Stimulated activated naive B cell treated with anti-CD40 and anti-IgM and Interleukin-4, amounts not matched to agents 10 μg/mL and 1 μg/mL and 100 μg/mL, for 72 hours (primary cell): ENCODE data around the gene RALB.
A peak's percentile ranks its signal among the peaks of the same experiment; 100 is the strongest.

Source experiments
- ATAC-seq, 2 donors: fragments of 150-1000 bp; cut with Tn5 transposase; replicated peaks; 2 replicates each; pipeline ENCODE4 v1.10.0; 2021; ENCODE audit warnings: moderate library complexity in 1 of 2
- DNase-seq: peaks from one replicate; pipeline ENCODE4 v3.0.0; 2021
- H3K27ac Mint-ChIP-seq: one replicate; pipeline ENCODE4 v1.8.0; 2022; ENCODE audit warnings: mild to moderate bottlenecking, mixed read lengths
- H3K27me3 Mint-ChIP-seq, 2 donors: one replicate each; pipeline ENCODE4 v1.8.0; 2022; ENCODE audit warnings: mixed read lengths in 2 of 2
- H3K36me3 Mint-ChIP-seq, 2 donors: one replicate each; pipeline ENCODE4 v1.8.0; 2022; ENCODE audit warnings: mixed read lengths in 2 of 2, mild to moderate bottlenecking in 1 of 2
- H3K4me1 Mint-ChIP-seq, 2 donors: one replicate each; pipeline ENCODE4 v1.8.0; 2022; ENCODE audit warnings: mixed read lengths in 2 of 2, mild to moderate bottlenecking in 1 of 2
- H3K4me3 Mint-ChIP-seq, 2 donors: one replicate each; pipeline ENCODE4 v1.8.0; 2022; ENCODE audit warnings: mild to moderate bottlenecking in 2 of 2, mixed read lengths in 2 of 2, moderate library complexity in 1 of 2
- H3K9me3 Mint-ChIP-seq, 2 donors: one replicate each; pipeline ENCODE4 v1.8.0; 2022; ENCODE audit warnings: mixed read lengths in 2 of 2, mild to moderate bottlenecking in 1 of 2

The RALB gene, protein sequence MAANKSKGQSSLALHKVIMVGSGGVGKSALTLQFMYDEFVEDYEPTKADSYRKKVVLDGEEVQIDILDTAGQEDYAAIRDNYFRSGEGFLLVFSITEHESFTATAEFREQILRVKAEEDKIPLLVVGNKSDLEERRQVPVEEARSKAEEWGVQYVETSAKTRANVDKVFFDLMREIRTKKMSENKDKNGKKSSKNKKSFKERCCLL

DNA sequence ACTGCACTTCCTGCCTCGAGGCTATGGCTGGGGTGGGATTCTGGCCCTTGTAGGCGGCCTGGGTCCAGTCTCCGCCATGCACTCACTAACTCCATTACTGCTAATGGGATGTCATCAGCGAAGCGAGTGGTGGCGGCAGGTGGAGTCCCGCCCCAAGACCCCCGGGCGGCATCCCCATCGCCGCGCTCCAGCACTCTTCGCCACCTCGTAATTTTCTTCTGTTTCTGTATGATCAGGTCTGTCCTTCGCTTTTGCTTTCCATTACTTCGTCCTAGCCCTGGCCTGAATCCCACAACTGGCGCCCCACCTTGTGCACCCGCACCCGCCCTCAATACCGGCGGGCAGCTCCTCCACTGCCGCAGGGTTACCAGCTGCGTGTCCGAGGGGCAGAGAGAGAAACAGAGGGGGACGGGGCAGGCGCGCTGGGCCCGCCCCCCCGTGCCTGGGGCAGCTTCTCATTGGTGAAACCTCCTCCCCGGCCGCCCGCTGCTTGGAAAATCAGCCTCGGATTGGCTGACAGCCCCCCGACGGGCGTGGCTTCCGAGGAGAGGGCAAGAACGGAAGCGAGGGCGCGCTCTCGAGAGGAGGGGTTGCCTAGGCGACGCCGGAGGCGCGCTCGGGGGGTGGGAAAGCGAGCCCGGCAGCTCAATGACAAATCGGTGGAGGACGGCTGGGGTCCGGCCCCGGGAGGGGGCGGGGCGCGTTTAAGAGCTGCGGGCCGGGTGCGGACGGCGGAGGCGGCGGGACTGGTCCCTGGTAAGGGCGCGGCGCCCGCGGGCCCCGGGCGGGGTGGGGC, at the start of gene RALB:
Gene RALB (plus strand): TSS at position 628 of the 796 bp plus-strand sequence. CDS start 25,813 bp downstream, outside the sequence.
- Mint-ChIP-seq H3K4me1 (peaks cover 46 to 73% of the 10 kb centered on the region in 2 donors), H3K36me3 (peaks cover 33 to 34% of the 10 kb centered on the region in 2 donors), H3K4me3 (peak within 1 kb of the TSS; percentile 98 to 100), H3K27me3 (peaks cover 6 to 24% of the 10 kb centered on the region in 2 donors), H3K27ac (peak within 1 kb of the TSS; percentile 96), H3K9me3 (peaks cover 3 to 4% of the 10 kb centered on the region in 2 donors)
- DNase-seq (peak; percentile 99), ATAC-seq (peak; percentile 92 to 93)

DNA sequence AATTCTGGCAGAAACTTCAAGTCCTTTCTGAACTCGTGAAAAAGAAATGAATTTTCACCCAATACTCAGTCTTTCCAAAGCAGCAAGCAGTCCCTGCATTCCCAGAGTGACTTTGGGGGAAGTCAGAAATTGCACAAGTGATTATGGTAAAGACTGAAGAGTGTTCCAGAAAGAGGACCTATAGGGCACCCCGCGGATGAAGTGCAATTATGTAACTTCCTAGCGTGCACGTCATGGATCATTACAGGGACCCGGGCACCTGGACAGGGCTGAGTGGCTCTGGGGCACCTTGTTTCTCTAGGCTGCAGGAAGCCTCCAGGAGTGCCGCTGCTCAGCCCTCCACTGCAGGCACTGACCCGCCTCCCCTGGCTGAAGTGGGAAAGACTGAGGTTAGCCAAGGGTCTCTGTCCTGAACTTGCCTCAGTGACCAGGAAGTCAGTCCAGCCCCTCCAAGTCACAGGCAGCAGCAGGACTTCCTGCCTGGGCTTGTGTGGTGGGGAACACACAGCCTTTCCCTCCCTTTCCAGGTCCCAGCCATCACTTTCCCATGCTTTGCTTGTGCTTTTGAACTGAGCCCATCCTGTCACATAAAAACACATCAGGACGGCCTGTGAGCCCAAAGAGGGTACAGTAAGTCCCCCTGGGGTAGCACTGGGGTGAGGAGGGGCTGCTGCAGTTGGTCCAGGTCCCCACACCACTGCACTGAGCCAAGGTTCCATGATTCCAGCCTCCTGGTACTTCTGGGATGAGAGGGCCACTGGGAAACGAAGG, 49.2 kb upstream of the RALB start:
- H3K36me3 Mint-ChIP-seq, result peaks cover 0 to 1% of the 10 kb centered on the region in 2 donors
- H3K27ac Mint-ChIP-seq, result no peak overlapping the region
- ATAC-seq (no peak), DNase-seq (no peak)
- no peak overlapping the region for H3K4me3 Mint-ChIP-seq
- no peaks in the 10 kb centered on the region for H3K4me1 Mint-ChIP-seq
- H3K9me3 Mint-ChIP-seq, result peaks cover 1 to 4% of the 10 kb centered on the region in 2 donors
- H3K27me3 Mint-ChIP-seq, result no peaks in the 10 kb centered on the region

DNA sequence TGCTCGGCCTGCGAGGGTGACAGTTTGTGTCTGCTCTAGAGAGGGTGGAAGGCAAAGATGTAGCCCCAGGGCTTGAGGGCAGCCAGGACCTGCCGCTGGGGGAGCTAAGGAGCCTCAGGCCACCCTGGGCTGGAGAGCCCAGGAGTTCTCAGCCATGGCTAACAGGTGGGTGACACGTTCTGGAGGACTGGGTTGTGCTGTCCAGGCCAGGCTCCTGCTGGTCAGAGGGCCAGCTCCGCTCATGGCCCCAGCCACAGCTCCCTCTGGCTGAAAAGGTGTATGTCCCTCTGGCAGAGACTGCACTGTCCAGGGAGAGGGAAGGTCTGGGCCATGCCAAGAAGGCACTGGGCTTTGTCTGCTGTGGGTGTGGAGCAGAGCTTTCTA, 48.6 kb upstream of the RALB start:
- H3K27ac Mint-ChIP-seq, result no peak overlapping the region
- ATAC-seq (no peak), DNase-seq (no peak)
- no peaks in the 10 kb centered on the region for H3K27me3 Mint-ChIP-seq
- H3K4me3 Mint-ChIP-seq, result no peak overlapping the region
- H3K36me3 Mint-ChIP-seq, result peaks cover 0 to 3% of the 10 kb centered on the region in 2 donors
- H3K9me3 Mint-ChIP-seq, result peaks cover 0 to under 1% of the 10 kb centered on the region in 2 donors
- H3K4me1 Mint-ChIP-seq, result peaks cover 0 to 2% of the 10 kb centered on the region in 2 donors

DNA sequence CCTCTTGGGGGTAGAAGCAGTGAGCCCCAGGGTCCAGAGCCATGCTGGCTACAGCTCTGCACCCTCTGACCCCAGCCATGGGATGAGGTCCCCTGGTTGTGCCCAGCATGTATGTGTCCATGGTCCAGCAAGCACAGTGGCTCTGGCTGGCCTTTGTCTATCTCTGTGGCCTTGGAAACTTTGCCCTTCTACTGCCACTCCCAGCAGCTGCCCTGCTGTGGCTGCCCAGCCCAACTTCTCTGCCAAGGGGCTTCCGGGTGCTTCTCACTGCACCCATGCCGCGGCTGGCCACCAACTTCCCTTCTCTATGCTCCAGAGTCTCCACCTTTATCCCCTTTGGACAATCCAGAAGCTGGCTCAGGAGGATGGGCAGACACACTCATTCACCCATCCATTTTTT, 48.2 kb upstream of the RALB start:
- Mint-ChIP-seq H3K4me1 (peaks cover 0 to 6% of the 10 kb centered on the region in 2 donors), H3K36me3 (peaks cover 3 to 7% of the 10 kb centered on the region in 2 donors), H3K4me3 (no peak overlapping the region), H3K9me3 (no peaks in the 10 kb centered on the region), H3K27ac (no peak overlapping the region), H3K27me3 (no peaks in the 10 kb centered on the region)
- no peak for ATAC-seq
- no peak for DNase-seq

DNA sequence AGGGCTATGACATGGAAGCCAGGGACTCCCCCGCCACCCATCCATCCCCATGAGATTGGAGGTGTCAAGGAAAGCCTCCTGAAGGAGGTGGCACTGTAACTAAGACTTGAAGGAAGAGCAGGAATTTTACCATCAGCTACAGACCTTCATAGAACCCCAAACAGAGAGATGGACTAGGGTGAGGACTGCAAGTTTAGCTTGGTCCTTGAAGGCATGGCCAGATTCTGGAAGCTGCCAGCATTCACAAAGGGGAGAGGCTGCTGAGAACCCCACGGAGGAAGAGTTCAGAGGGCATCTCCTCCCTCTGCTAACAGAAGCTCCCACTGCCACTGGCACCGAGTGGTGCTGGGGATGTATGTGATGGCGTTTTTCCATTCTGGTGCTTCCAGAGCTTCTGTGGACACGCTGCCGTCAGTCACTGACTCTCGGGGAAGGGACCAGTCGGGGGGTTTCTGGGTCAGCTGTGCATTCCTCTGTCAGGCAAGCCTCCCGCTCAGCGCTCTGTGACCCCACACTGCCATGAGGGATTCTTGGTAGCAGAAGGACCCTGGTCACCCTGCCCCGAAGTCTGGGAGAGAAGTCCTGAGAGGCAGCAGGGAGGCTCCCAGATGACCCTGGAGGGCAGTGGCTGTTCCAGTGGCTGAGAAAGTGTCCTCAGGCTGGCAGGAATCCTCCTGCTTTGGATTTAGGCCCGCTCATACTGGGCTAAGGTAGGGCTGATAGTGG, 47.5 kb upstream of the RALB start:
- Mint-ChIP-seq H3K27ac (no peak overlapping the region), H3K27me3 (no peaks in the 10 kb centered on the region), H3K4me3 (no peak overlapping the region), H3K9me3 (no peaks in the 10 kb centered on the region), H3K36me3 (peaks cover 3 to 13% of the 10 kb centered on the region in 2 donors), H3K4me1 (peaks cover 0 to 12% of the 10 kb centered on the region in 2 donors)
- ATAC-seq, result no peak
- DNase-seq, result no peak

DNA sequence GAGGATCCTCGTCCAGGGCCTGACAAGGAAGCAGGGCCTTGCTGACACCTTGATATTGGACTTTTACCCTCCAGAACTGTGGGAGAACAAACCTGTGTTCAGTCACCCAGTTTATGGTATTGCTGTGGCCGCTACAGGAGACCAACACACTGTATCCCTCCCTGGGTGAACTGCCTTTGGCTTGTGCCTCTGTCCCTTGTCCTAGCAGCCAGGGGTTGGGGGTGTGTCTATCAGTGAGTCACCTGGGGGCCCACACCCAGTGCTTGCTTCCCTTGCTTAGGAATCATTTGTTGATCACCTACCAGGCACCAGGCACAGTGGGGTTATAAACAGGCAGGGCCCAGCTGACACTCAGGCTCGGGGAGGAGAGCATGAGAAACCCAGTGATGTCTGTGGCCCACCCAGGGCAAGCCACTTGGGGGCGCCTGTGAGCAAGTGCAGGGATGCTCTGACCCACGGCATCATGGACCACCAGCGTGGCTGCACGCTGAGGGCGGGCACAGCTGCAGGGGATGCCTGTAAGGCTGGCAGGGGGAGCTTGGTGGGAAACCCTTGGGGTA, 46.5 kb upstream of the RALB start:
- Mint-ChIP-seq H3K4me1 (peaks cover 0 to 18% of the 10 kb centered on the region in 2 donors), H3K36me3 (peaks cover 6 to 16% of the 10 kb centered on the region in 2 donors), H3K4me3 (no peak overlapping the region), H3K9me3 (no peaks in the 10 kb centered on the region), H3K27me3 (no peaks in the 10 kb centered on the region), H3K27ac (no peak overlapping the region)
- ATAC-seq (peak; percentile 47 to 64), DNase-seq (no peak)

DNA sequence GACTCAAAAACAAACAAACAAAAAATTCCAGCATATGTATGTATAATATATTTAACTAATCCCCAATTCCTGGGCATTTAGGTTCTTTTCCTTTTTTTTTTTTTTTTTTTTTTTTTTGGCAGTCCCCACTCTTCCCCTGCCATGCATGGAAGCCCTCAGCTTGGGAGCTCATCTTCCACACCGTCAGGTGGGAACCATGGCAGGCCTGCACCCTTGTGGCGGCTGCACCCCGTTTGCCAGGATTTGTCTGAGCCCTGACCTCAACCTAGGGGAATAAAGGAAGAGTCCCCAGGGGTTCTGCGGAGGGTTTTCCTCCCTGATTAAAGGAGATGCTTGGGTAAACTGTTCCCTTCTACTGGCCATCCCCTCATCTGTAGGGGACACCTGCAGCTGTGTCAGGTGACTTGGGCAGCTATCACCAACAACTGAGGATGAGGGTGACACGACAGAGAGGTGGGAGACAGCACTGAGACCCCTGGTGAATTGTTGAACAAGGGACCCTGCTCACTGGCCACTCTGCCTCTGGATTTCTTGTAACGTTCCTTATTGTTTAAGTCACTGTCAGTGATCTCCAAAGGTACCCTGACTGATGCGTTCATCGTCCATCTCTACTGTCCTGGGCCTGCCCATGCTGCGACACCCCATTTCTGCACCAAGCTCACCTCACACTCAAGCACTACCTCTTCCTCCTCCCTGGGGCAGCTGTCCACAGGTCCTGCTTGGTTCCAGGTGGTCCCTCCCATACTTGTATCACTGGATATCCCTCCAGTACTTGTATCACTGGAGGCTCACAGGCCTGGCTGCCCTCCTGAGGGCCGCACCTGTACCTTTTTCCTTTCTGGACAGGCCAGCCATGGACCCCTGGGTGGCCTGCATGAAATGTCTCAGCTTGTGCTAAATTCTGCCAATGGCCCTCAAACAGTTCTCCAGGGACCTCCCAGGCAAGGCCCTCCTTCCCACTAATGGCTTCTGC, 44.0 kb upstream of the RALB start:
- H3K4me1 Mint-ChIP-seq, result peaks cover 0 to 18% of the 10 kb centered on the region in 2 donors
- H3K36me3 Mint-ChIP-seq, result peaks cover 7 to 17% of the 10 kb centered on the region in 2 donors
- H3K4me3 Mint-ChIP-seq, result no peak overlapping the region
- peak overlapping the region; percentile 77 for H3K27ac Mint-ChIP-seq
- no peak for DNase-seq
- ATAC-seq, result no peak
- H3K9me3 Mint-ChIP-seq, result no peaks in the 10 kb centered on the region
- no peaks in the 10 kb centered on the region for H3K27me3 Mint-ChIP-seq

DNA sequence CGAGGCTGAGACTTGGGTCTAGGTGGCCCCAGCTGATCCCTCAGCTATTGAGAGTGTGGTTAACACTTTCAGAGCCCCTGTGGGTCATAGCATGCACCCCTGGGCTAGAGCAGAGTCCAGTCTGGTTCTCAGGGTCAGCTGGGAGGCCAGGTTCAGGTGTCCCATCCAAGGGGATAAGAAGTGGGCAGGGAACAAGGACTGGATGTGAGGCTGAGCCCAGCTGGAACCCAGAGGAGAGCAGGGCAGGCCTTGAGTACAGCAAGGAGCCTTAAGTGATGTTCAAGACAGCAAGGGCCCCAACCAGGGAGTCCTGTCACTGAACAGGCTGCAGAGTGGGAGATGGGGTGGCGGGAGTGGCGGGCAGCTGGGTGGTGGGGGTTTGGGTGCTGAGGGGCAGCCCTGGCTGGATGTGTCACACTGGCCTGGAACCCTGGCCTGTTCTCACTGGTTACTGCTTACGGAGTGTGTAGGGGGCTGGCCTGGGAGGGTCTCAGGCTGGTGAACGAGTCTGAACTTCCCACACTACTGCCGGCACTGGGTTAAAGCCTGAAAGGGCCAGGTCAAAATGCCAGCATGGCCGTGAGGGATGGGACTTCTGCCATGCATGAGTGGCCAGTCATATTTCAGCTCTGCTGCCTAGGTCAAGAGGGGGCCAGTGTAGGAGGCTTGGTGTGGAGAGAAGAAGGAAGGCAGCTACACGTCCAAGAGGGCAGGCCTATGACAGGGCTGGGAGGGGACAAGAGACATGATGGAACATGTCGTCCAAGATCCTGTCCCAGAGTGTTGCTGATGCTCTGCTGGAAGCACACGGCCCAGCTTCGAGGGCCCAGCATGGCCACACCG, 43.0 kb upstream of the RALB start:
- Mint-ChIP-seq H3K36me3 (peaks cover 7 to 17% of the 10 kb centered on the region in 2 donors), H3K27ac (no peak overlapping the region), H3K9me3 (no peaks in the 10 kb centered on the region), H3K4me3 (no peak overlapping the region), H3K27me3 (no peaks in the 10 kb centered on the region), H3K4me1 (peaks cover 0 to 18% of the 10 kb centered on the region in 2 donors)
- no peak for ATAC-seq
- no peak for DNase-seq

DNA sequence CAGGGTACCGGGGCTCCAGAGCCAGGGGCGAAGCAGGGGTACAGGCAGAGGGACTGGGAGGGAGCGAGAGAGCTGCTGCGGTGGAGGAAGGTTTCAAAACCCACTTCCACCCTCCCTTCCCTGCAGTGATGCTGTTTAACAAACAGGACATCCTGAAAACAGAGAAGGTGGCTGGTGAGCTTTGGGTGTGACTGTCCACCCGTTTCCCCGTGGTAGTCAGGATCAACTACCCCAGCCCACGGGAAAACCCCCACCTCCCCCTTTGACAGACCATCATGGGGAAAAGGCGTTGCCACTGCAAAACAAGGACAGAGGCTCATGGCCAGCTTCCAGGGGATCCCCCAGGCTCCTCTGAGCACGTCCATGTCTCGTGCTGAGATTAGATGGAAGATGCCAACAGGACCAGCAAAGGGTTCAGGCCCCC, 42.4 kb upstream of the RALB start:
- Mint-ChIP-seq H3K36me3 (peaks cover 7 to 17% of the 10 kb centered on the region in 2 donors), H3K4me3 (no peak overlapping the region), H3K9me3 (no peaks in the 10 kb centered on the region), H3K27me3 (no peaks in the 10 kb centered on the region), H3K4me1 (peaks cover 0 to 18% of the 10 kb centered on the region in 2 donors), H3K27ac (no peak overlapping the region)
- DNase-seq, result no peak
- ATAC-seq, result peak; percentile 48 to 54

DNA sequence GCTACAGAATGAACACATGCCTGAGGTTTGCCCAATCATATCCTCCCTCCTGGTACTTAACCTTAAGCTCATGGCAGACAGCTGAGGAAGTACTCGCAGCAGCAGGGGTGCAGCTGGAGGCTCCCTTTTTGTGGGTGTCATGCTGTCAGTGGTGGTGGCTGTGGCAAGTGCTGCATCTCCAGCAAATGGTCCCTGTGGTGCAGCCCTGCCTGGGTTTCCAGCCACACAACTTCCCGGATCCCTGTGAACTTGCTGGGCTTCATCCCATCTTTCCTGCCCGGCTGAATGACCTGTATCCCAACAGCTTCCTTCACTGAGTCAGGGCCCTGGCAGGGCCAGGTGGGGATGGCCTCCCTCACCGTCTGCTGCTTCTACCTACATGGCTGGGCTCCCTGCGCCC, 34.5 kb upstream of the RALB start:
- Mint-ChIP-seq H3K27ac (no peak overlapping the region), H3K36me3 (peaks cover 47 to 63% of the 10 kb centered on the region in 2 donors), H3K9me3 (peaks cover 0 to 6% of the 10 kb centered on the region in 2 donors), H3K27me3 (no peaks in the 10 kb centered on the region), H3K4me1 (peaks cover 25 to 39% of the 10 kb centered on the region in 2 donors), H3K4me3 (no peak overlapping the region)
- DNase-seq (no peak), ATAC-seq (no peak)

DNA sequence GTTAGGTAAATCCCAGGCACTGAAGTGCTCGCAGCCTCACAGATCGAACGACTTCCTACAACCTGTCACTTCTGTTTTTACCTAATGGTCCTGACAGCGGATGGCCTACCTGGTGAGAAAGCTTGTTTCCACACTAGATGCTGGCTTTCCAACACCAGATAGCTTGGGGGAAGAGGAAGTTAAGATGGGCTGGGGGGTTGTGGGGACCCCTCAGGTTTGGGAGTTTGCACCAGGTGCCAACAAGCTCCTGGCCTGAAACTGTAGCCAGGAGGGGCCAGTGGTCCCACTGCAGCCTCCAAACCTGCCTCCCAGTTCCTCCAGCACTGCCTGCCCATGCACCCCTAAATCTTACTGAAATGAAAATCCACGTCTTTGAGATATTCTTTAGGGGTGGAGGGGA, 33.4 kb upstream of the RALB start:
- DNase-seq (no peak), ATAC-seq (no peak)
- no peak overlapping the region for H3K4me3 Mint-ChIP-seq
- H3K9me3 Mint-ChIP-seq, result peaks cover 0 to 6% of the 10 kb centered on the region in 2 donors
- peaks cover 47 to 63% of the 10 kb centered on the region in 2 donors for H3K36me3 Mint-ChIP-seq
- H3K27ac Mint-ChIP-seq, result no peak overlapping the region
- H3K4me1 Mint-ChIP-seq, result peaks cover 32 to 48% of the 10 kb centered on the region in 2 donors
- H3K27me3 Mint-ChIP-seq, result no peaks in the 10 kb centered on the region

DNA sequence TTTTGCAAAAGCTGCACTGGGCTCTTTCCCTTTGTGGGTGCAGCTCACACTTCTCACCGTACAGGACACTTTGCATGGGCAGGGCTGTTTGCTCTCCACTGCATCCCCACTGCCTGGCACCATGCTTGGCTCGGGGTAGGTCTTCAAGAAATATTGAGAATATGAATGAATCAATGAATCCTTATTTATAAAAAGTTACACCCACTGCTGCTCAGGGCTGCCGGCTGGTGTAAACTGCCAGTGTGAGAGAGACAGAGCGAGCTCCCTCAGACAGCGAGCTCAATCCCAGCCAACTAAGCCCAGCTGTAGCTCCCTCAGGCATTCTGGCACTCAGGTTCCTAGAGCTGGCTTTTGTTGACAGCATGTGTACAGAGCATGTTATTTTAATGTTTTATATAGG, 32.9 kb upstream of the RALB start:
- Mint-ChIP-seq H3K9me3 (peaks cover 0 to 6% of the 10 kb centered on the region in 2 donors), H3K27ac (no peak overlapping the region), H3K4me3 (no peak overlapping the region), H3K27me3 (no peaks in the 10 kb centered on the region), H3K4me1 (peaks cover 35 to 52% of the 10 kb centered on the region in 2 donors), H3K36me3 (peaks cover 47 to 63% of the 10 kb centered on the region in 2 donors)
- ATAC-seq (no peak), DNase-seq (no peak)
